AG04449 (cell line): ENCODE results near the gene SGSM2.
"Not testable (repeated sequence)": the region's sequence is repeated elsewhere in the genome, so short reads cannot be mapped to it uniquely, and the experiment has no call there.

Experiments
- CTCF ChIA-PET: fragments of 350-600 bp; formaldehyde crosslinking; extraction: SDS; loops from one replicate; lab custom pipeline; 2021; ENCODE audit warnings: antibody characterized with exemption; lab: Yijun Ruan, JAX
- POLR2A ChIA-PET: fragments of 400-600, 350-600 bp; formaldehyde crosslinking; extraction: SDS; loops from one replicate; lab custom pipeline; 2020; ENCODE audit warnings: antibody characterized with exemption, inconsistent platforms; lab: Yijun Ruan, JAX
- DNase-seq: peaks from one replicate; pipeline ENCODE4 v3.0.0-alpha.2; 2010; ENCODE audit warnings: low read depth, low spot score
- H3K4me3 ChIP-seq: 2 replicates; pipeline ENCODE4 v1.5.1; 2011; ENCODE audit warnings: low read depth, mild to moderate bottlenecking, control low read depth, low read length
- CTCF ChIP-seq: IDR thresholded peaks from one replicate; pipeline ENCODE4 v1.5.1; 2011; ENCODE audit warnings: mild to moderate bottlenecking, moderate library complexity, low read length, control low read depth, inconsistent platforms; ENCODE audit not compliant: insufficient read depth; ENCODE audit errors: missing control alignments

SGSM2 gene

GRCh38 chr17:2309338-2310154 is 27.8 kb upstream of the SGSM2 start:
- H3K4me3 ChIP-seq: no peak overlapping the region
- POLR2A ChIA-PET: no interaction called here
- DNase-seq: no peak
- CTCF ChIA-PET: interaction anchor here (0.7 kb wide), 1 partner anchor 27 kb away, joined by 3 read pairs; the partner anchor contains the start of gene TSR1
- TF ChIP-seq CTCF: no peak

- ChIA-PET POLR2A (no interaction called here), CTCF (interaction anchor here (1.4 kb wide), 1 partner anchor 9 kb away, joined by 4 read pairs; no protein-coding TSS in a partner anchor)
- DNase-seq: no peak
- TF ChIP-seq CTCF: no peak
- no peak overlapping the region for H3K4me3 ChIP-seq
Measured at GRCh38 chr17:2312736-2313135, 24.6 kb upstream of the SGSM2 start.

- ChIA-PET POLR2A (interaction anchor here (0.7 kb wide), 1 partner anchor 566 kb away, joined by 4 read pairs; no protein-coding TSS in a partner anchor), CTCF (interaction anchor here (1.8 kb wide), 1 partner anchor 66 kb away, joined by 4 read pairs; no protein-coding TSS in a partner anchor)
- not testable (repeated sequence) for DNase-seq, H3K4me3 ChIP-seq
Measured at GRCh38 chr17:2316916-2317205, 20.4 kb upstream of the SGSM2 start.

- CTCF ChIA-PET: interaction anchor here (0.6 to 1.8 kb wide), 3 partner anchors 13 to 65 kb away, joined by 3 to 4 read pairs (median 3); partner anchors contain the start of gene TSR1
- POLR2A ChIA-PET: interaction anchor here (0.7 to 0.9 kb wide), 3 partner anchors 11 to 1105 kb away, joined by 3 to 4 read pairs (median 4); no protein-coding TSS in a partner anchor
- no peak for TF ChIP-seq CTCF
- DNase-seq: no peak
- no peak overlapping the region for H3K4me3 ChIP-seq
Measured at GRCh38 chr17:2317796-2318195, 19.5 kb upstream of the SGSM2 start.

- no peak for DNase-seq
- no peak overlapping the region for H3K4me3 ChIP-seq
- ChIA-PET POLR2A (interaction anchor here (0.6 kb wide), 1 partner anchor 238 kb away, joined by 3 read pairs; no protein-coding TSS in a partner anchor), CTCF (interaction anchor here (1.2 kb wide), 1 partner anchor 17 kb away, joined by 3 read pairs; the partner anchor contains the start of gene TSR1)
- no peak for TF ChIP-seq CTCF
Measured at GRCh38 chr17:2319051-2319450, 18.2 kb upstream of the SGSM2 start.

- ChIA-PET POLR2A (no interaction called here), CTCF (interaction anchor here (1.3 to 1.7 kb wide), 4 partner anchors 9 to 32 kb away, joined by 3 to 6 read pairs (median 4); partner anchors contain the start of gene TSR1)
- no peak for TF ChIP-seq CTCF
- DNase-seq: no peak
- no peak overlapping the region for H3K4me3 ChIP-seq
Measured at GRCh38 chr17:2321399-2321798, 15.9 kb upstream of the SGSM2 start.
